Ectodermal cell (in vitro differentiated cells): Measurements from ENCODE around the gene C14orf39.
A peak's percentile ranks its signal among the peaks of the same experiment; 100 is the strongest.

Source experiments
- H3K27ac ChIP-seq: 2 replicates; pipeline ENCODE4 v1.7.0; 2013; ENCODE audit warnings: mild to moderate bottlenecking, low read depth, low read length; ENCODE audit not compliant: insufficient read depth, poor library complexity, severe bottlenecking
- H3K27me3 ChIP-seq: 2 replicates; pipeline ENCODE4 v1.7.0; 2013; ENCODE audit warnings: mild to moderate bottlenecking, low read length; ENCODE audit not compliant: insufficient read depth, control insufficient read depth, poor library complexity, severe bottlenecking
- H3K36me3 ChIP-seq: one replicate; pipeline ENCODE4 v1.7.0; 2013; ENCODE audit warnings: low read length; ENCODE audit not compliant: control insufficient read depth, insufficient read depth
- H3K4me1 ChIP-seq: one replicate; pipeline ENCODE4 v1.7.0; 2013; ENCODE audit warnings: low read length; ENCODE audit not compliant: control insufficient read depth, insufficient read depth
- H3K4me3 ChIP-seq: 2 replicates; pipeline ENCODE4 v1.7.0; 2013; ENCODE audit warnings: low read depth, low read length, control low read depth; ENCODE audit not compliant: insufficient read depth
- H3K9me3 ChIP-seq: 2 replicates; pipeline ENCODE4 v1.7.0; 2013; ENCODE audit warnings: mild to moderate bottlenecking, low read length, moderate library complexity; ENCODE audit not compliant: control insufficient read depth
- WGBS, 2 experiments: methylation state at CpG; one replicate each; pipeline ENCODE4 v1.1.7; 2013; ENCODE audit warnings: missing lambda C conversion rate in 2 of 2; 5-methylcytosine and 5-hydroxymethylcytosine counted together

The C14orf39 gene

DNA sequence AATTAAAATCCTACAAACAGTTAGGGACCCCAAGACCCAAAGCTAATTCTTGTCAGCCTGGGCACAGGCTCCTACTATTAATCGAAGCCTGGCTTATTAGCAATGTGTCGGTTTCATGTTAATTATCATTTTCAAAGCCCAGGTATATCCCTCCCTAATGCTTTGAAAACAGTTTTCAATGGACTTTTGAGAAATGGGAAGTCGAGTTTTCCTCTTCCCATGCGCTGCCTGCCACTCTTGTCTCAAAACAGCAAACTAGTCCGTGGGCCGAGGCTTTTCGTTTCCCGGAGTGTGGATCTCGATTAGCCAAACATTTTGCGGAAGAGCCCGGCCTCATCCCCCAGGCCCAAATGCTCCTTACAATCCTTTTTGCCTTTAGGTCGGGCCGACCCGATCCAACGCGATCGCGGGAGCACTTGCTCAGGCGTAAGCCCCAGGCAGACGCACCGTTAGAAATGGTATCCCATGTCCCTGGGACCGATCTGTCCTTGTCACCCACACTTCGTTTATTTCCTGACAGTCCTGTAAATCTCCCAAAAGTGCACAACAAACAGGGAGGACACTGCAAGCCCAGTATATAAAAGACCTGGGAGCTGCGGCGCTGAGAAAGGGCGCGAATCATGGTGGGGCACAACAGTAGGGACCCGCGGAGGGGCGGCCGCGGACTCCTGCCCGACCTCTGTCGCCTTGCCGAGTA is 24.5 kb upstream of the C14orf39 start:
- Histone ChIP-seq H3K9me3 (no peaks in the 10 kb centered on the region), H3K27ac (no peak overlapping the region), H3K36me3 (no peaks in the 10 kb centered on the region), H3K4me1 (peaks cover 21% of the 10 kb centered on the region), H3K4me3 (no peak overlapping the region), H3K27me3 (peaks cover 100% of the 10 kb centered on the region)
- WGBS, 2 experiments = 2% methylated on average over 35 of the region's 35 CpGs

DNA sequence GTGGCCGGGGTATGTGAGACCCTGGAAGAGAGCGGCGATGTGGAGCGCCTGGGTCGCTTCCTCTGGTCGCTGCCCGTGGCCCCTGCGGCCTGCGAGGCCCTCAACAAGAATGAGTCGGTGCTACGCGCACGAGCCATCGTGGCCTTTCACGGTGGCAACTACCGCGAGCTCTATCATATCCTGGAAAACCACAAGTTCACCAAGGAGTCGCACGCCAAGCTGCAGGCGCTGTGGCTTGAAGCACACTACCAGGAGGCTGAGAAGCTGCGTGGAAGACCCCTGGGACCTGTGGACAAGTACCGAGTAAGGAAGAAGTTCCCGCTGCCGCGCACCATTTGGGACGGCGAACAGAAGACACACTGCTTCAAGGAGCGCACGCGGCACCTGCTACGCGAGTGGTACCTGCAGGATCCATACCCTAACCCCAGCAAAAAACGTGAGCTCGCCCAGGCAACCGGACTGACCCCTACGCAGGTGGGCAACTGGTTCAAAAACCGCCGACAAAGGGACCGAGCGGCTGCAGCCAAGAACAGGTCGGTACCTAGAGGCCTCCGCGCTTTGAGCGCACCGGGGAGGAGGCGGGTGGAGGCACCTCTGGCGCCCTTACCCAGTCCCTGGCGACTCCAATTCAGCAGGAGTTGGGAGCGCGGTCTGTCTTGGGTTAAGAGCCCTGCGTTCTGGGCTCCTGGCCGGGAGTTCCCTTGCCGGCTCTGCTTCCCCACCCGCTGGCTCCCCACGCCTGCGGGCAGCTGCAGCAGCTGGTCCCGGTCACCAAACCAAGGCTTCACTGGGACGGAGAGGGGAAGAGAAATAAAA is 23.8 kb upstream of the C14orf39 start:
- Histone ChIP-seq H3K4me3 (peak overlapping the region; percentile 25), H3K27ac (no peak overlapping the region), H3K4me1 (peaks cover 21% of the 10 kb centered on the region), H3K27me3 (peaks cover 100% of the 10 kb centered on the region), H3K9me3 (no peaks in the 10 kb centered on the region), H3K36me3 (no peaks in the 10 kb centered on the region)
- 1% methylated on average over 58 of the region's 58 CpGs for WGBS, 2 experiments

DNA sequence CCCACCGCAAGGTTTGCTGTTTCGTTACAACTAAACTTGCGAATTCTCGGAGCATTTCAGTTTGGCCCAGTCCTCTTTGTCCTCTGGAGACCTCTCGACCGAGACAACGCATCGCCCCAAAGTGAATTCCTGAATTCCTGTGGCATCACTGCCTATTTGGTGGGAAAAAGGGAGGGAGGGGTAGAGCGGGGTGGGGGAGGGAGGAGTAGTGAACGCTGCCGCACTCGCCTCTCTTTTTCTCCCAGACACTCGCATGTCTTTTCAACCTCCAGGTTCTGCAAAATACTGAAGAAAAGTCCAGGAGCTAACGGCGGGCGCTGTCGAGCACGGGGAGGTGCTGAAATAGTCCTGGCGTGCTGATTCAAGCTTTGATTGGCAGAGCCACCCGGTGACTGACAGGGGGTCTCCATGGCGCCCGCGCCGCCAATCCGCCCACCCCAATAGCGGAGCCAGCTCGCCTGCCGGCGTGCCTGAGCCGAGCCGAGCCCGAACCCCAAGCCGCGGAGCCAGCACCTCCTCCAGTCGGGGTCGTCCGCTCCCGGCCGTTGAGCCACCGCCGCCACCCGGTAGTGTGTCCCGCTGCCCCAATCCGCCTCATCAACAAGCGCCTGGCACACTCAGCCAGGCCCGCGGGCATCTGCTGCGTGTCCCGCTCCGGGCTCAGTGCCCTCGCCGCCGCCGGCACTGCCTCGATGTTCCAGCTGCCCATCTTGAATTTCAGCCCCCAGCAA is 23.0 kb upstream of the C14orf39 start, which contains the start of gene SIX6:
Gene SIX6, plus strand, starts transcription at position 440 of the 731 bp plus-strand sequence. Its CDS starts 253 bp downstream, at position 693.
- H3K9me3 ChIP-seq = no peaks in the 10 kb centered on the region
- H3K27me3 ChIP-seq = peaks cover 100% of the 10 kb centered on the region
- H3K4me3 ChIP-seq = peak within 1 kb of the TSS; percentile 25
- 0% methylated on average over 55 of the region's 55 CpGs for WGBS, 2 experiments
- peaks cover 18% of the 10 kb centered on the region for H3K4me1 ChIP-seq
- H3K36me3 ChIP-seq = no peaks in the 10 kb centered on the region
- no peak within 1 kb of the TSS for H3K27ac ChIP-seq

DNA sequence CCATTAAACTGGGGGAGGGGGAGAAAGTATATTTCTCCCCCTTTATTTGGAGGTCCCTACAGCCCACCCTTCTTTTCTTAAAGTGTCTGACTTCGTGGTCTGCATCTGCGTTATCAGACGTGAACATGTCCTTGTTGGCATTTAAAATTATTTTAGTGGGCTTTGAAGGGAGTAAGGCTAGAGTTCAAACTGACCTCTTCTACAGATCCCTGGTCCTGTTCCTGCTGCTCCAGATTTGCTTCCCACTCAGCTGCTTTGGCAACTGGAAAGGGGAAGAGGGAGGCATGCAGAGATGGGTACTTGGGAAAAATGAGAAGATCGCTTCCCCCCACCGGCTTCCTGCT is 22.5 kb upstream of the C14orf39 start:
- Histone ChIP-seq H3K4me3 (peak overlapping the region; percentile 25), H3K27me3 (peaks cover 100% of the 10 kb centered on the region), H3K4me1 (peaks cover 18% of the 10 kb centered on the region), H3K9me3 (no peaks in the 10 kb centered on the region), H3K36me3 (no peaks in the 10 kb centered on the region), H3K27ac (no peak overlapping the region)
- WGBS, 2 experiments = 0 to 3% methylated on average over 5 of the region's 5 CpGs

DNA sequence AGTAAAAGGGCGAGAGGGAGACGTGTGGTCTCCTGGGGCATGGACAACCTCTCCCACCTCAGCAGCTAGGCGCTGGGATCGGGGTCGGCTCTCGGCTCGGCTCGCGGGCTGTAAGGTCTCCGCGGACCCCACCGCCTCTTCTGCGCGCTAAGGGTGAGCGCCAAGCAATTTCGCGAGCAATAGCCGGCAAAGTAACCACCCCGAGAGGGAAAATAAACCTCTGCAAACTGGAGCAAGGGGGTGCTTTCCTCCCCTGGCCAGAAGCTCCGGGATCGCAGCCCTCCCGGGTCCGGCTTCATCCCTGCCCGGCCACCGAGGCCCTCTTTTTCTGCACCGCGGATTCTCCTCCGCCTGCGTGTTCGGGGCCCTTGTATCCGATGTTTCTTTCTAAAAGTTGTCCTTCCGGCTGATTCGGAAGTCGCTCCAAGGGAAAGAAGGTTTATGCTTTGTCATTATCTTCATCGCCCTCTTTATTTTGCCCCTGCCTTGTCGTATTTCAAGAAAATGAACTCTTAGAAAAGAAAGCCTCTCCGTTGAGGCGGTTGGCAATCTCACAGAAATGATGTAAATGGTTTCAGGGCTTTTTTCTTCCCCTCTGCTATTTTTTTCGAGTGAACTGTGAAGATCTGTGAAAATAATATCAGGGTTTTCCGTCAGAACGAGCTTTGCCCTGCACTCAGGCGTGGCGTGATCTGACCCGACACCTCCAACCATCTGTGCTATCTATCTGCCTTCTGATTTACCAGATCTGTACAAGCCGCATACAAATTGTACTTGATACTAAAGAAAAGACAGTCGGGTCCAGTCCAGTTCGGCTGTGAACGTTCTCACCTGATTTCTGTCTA is 21.3 kb upstream of the C14orf39 start:
- Histone ChIP-seq H3K36me3 (no peaks in the 10 kb centered on the region), H3K27ac (no peak overlapping the region), H3K4me1 (peaks cover 18% of the 10 kb centered on the region), H3K4me3 (no peak overlapping the region), H3K9me3 (no peaks in the 10 kb centered on the region), H3K27me3 (peaks cover 100% of the 10 kb centered on the region)
- WGBS, 2 experiments = 4 to 5% methylated on average over 48 of the region's 48 CpGs

DNA sequence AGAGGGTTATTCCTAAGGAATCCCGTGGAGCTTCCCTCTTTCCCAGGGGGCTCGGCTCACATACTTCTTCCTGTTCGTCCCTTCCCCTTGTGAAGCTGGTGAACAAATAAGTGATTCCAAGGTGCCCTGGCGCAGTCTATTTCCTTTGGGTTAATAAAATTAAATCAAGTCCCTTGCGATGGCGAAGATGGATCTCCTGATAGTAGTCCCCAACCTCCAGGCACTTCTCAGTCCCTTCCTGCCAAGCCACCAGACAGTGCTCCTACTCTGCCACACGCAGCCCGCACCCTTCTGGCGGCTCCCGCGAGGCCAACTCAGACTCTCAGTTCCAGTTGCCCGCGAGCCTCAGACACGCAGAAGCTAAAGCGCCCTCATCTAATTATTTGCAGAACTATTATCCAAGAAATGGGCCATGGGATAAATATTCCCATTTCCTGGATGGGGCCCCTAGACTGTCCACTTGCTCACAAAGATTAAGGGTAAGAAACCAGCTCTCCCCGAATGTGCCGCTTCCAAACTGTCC is 20.7 kb upstream of the C14orf39 start:
- H3K27ac ChIP-seq = no peak overlapping the region
- peaks cover 18% of the 10 kb centered on the region for H3K4me1 ChIP-seq
- peaks cover 100% of the 10 kb centered on the region for H3K27me3 ChIP-seq
- 1 to 3% methylated on average over 17 of the region's 17 CpGs for whole genome bisulfite sequencing, 2 experiments
- H3K9me3 ChIP-seq = no peaks in the 10 kb centered on the region
- H3K4me3 ChIP-seq = no peak overlapping the region
- H3K36me3 ChIP-seq = no peaks in the 10 kb centered on the region

DNA sequence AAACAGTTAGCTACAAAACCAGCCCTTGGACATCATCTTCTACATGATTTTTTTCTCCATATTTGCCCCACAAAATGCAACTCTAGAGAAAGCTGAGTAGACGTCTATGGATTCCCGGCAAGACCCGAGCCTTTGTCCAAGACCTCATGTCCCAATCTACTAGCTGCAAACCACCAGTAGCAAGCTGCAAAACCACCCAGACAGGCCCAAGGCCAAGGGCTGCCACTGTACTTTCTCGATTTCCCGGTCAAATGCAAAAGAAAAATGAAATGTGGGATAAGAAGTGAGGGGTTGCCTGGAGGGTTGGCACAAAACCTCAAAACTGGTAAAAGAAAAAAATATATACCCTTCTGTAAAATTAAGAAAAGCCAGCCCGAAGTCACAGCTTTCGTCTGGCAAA is 20.1 kb upstream of the C14orf39 start:
- Histone ChIP-seq H3K27ac (no peak overlapping the region), H3K36me3 (no peaks in the 10 kb centered on the region), H3K9me3 (no peaks in the 10 kb centered on the region), H3K4me1 (peaks cover 18% of the 10 kb centered on the region), H3K27me3 (peaks cover 100% of the 10 kb centered on the region), H3K4me3 (no peak overlapping the region)
- WGBS, 2 experiments = 8 to 9% methylated on average over 7 of the region's 7 CpGs

DNA sequence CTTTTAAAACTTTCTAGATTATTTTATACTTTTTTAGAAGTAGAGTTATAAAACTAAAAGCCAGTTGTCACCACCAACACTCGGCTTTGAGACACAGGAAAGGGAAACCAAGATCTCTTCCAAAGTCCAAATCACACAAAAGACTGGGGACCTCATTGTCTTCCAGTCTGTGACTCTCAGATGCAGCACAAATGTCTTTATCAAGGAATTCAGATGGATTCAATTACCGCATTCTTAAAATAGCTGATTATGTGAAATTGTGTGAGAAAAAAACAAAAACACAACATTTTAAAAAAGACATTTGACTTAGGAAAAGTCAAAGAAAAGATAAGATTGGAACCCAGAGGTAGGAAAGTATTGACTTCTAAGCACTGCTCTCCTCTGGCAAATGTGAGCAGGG is 19.6 kb upstream of the C14orf39 start:
- H3K9me3 ChIP-seq = no peaks in the 10 kb centered on the region
- H3K4me1 ChIP-seq = peaks cover 14% of the 10 kb centered on the region
- no peaks in the 10 kb centered on the region for H3K36me3 ChIP-seq
- WGBS, 2 experiments = 0 to 30% methylated on average over 1 of the region's 2 CpGs
- no peak overlapping the region for H3K27ac ChIP-seq
- H3K4me3 ChIP-seq = no peak overlapping the region
- peaks cover 100% of the 10 kb centered on the region for H3K27me3 ChIP-seq

DNA sequence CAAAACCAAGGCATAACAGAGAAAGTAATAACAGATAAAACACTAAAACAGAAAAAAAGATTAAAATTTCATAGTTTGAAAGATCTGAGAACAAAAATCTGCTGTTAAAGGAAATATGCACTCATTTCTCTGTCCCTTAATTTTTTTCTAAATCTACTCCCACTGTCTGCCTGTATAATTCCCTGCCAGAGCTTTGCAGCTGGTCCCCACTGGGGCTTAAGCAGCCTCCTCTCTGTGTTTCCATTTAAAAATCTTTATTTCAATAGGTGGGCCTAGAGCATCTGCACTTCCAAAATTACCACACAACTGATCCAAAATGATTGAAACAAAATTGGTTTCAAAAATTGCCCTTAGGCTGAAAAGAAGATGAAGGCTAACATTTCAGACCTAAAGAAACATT is 16.7 kb upstream of the C14orf39 start:
- no peaks in the 10 kb centered on the region for H3K36me3 ChIP-seq
- H3K27me3 ChIP-seq = peaks cover 76% of the 10 kb centered on the region
- H3K9me3 ChIP-seq = no peaks in the 10 kb centered on the region
- no peaks in the 10 kb centered on the region for H3K4me1 ChIP-seq
- no peak overlapping the region for H3K4me3 ChIP-seq
- H3K27ac ChIP-seq = no peak overlapping the region
